GM12878 (cell line): Measurements from ENCODE around the gene SFT2D3. TPM values are rescaled to one million over a fixed set of nuclear protein-coding genes. Genes with fewer than 3 reads are reported as not detected.

Experiments used
- ASH2L ChIP-seq: fragments of 300-600, 200-600 bp; sonication (generic); IDR thresholded peaks from 2 replicates; pipeline ENCODE4 v1.6.1; 2017; ENCODE audit warnings: low read depth, mild to moderate bottlenecking, borderline replicate concordance
- BCL11A ChIP-seq: IDR thresholded peaks from 2 replicates; pipeline ENCODE4 v1.6.1; 2011; ENCODE audit warnings: low read depth, low read length
- E2F8 ChIP-seq: fragments of 450-650 bp; IDR thresholded peaks from 2 replicates; pipeline ENCODE4 v1.6.1; 2018; ENCODE audit warnings: mild to moderate bottlenecking, low read depth, moderate library complexity; ENCODE audit not compliant: partially characterized antibody
- FOXM1 ChIP-seq: IDR thresholded peaks from 2 replicates; pipeline ENCODE4 v1.6.1; 2012; ENCODE audit warnings: low read depth, mild to moderate bottlenecking, inconsistent platforms, low read length, moderate library complexity
- GATAD2B ChIP-seq: fragments of 450-650 bp; conservative IDR thresholded peaks from 2 replicates; pipeline ENCODE4 v1.6.1; 2017; ENCODE audit warnings: low read depth, mild to moderate bottlenecking, moderate library complexity
- NBN ChIP-seq: fragments of 450-650 bp; IDR thresholded peaks from 2 replicates; pipeline ENCODE4 v1.6.1; 2016
- NR2F1 ChIP-seq: fragments of 450-650 bp; conservative IDR thresholded peaks from 2 replicates; pipeline ENCODE4 v1.6.1; 2017; ENCODE audit warnings: mild to moderate bottlenecking
- NRF1 ChIP-seq: conservative IDR thresholded peaks from 2 replicates; pipeline ENCODE4 v1.6.1; 2011; ENCODE audit warnings: mild to moderate bottlenecking, low read depth, low read length, improper control_type of control experiment
- RFX5 ChIP-seq: IDR thresholded peaks from 2 replicates; pipeline ENCODE4 v1.6.1; 2011; ENCODE audit warnings: low read depth, low read length, improper control_type of control experiment
- SREBF1 ChIP-seq: IDR thresholded peaks from 2 replicates; pipeline ENCODE4 v1.6.1; 2012; ENCODE audit warnings: mild to moderate bottlenecking, low read length
- STAT3 ChIP-seq: IDR thresholded peaks from 2 replicates; pipeline ENCODE4 v1.6.1; 2011; ENCODE audit warnings: low read depth, low read length, improper control_type of control experiment
- TCF3 ChIP-seq: IDR thresholded peaks from 2 replicates; pipeline ENCODE4 v1.6.1; 2012; ENCODE audit warnings: low read depth, mild to moderate bottlenecking, low read length, borderline replicate concordance; ENCODE audit not compliant: insufficient read depth
- ZBED1 ChIP-seq: IDR thresholded peaks from 2 replicates; pipeline ENCODE4 v1.6.1; 2016; ENCODE audit warnings: borderline replicate concordance
- ZNF217 ChIP-seq: fragments of 450-650 bp; IDR thresholded peaks from 2 replicates; pipeline ENCODE4 v1.6.1; 2017; ENCODE audit warnings: antibody characterized with exemption, mild to moderate bottlenecking
- ZNF384 ChIP-seq: IDR thresholded peaks from 2 replicates; pipeline ENCODE4 v1.6.1; 2012; ENCODE audit warnings: low read depth, mild to moderate bottlenecking, low read length, improper control_type of control experiment, borderline replicate concordance
- polyA plus RNA-seq, 11 experiments: library from polyadenylated mRNA; depleted of rRNA in 4 of 11; unstranded in 6 of 11; stranded (reverse) in 5 of 11; fragments of >200 nt; fragmentation: Nextera tagmentation in 4 of 11; fragmentation: Illumina TruSeq in 1 of 11; extraction: Ambion mirVana in 4 of 11; extraction: Trizol in 1 of 11; gene quantifications; 1 replicate in 1 of 11; 2 replicates in 10 of 11; pipeline versions ENCODE4 v1.2.1 to v1.2.3, GENCODE V29; 2011 to 2016; ENCODE audit warnings: inconsistent platforms in 2 of 11, missing spikeins in 2 of 11, low read depth in 1 of 11
- total RNA-seq, 4 experiments: library from RNA; depleted of rRNA in 3 of 4; stranded (reverse); fragments of >200 nt in 3 of 4; fragmentation: Illumina TruSeq in 1 of 4; extraction: Trizol in 1 of 4; gene quantifications; 2 replicates each; pipeline versions ENCODE4 v1.2.1 to v1.2.3, GENCODE V29; 2013 to 2021
- TF ChIP-seq, protein P1 (sequence below): fragments of 450-650 bp; IDR thresholded peaks from 2 replicates; pipeline ENCODE4 v1.6.1; 2017; ENCODE audit warnings: mild to moderate bottlenecking, low read depth, inconsistent platforms; ENCODE audit not compliant: poor library complexity, severe bottlenecking
- TF ChIP-seq, protein P2 (sequence below): fragments of 450-650 bp; conservative IDR thresholded peaks from 2 replicates; pipeline ENCODE4 v1.6.1; 2017; ENCODE audit warnings: mild to moderate bottlenecking, moderate library complexity
- TF ChIP-seq, protein P3 (sequence below): IDR thresholded peaks from 2 replicates; pipeline ENCODE4 v1.6.1; 2012; ENCODE audit warnings: improper control_type of control experiment, low read depth, low read length; ENCODE audit not compliant: insufficient replicate concordance

The SFT2D3 gene
- total and polyA plus RNA-seq, 10 of the 15 experiments (the other 5 are each of a cell fraction or from before 2014, with no cell fraction given) = 4.2 to 8.4 (median 6.6) TPM; not detected in 4

DNA sequence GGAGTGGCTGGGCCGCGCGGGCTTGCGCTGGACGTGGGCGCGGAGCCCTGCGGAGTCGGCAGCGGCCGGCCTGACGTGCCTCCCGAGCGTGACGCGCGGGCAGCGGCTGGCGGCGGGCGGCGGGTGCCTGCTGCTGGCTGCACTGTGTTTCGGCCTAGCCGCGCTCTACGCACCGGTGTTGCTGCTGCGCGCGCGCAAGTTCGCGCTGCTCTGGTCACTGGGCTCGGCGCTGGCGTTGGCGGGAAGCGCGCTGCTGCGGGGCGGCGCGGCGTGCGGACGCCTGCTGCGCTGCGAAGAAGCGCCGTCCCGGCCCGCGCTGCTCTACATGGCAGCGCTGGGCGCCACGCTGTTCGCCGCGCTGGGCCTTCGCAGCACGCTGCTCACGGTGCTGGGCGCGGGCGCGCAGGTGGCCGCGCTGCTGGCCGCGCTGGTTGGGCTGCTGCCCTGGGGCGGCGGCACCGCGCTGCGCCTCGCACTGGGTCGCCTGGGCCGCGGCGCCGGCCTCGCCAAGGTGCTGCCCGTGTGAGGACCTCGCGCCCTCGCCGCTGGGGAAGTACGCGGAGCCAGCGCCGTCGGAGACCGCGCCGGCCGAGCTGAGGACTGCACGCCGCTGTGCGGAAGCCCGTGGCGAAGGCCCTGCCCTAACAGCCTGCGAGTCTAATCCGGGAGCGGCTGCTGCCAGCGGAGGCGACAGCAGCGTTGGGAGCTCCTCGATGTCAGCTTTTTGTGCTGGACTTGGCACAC, 526 bp downstream of the SFT2D3 start (continued):
- TF ChIP-seq ZNF217 (no peak), STAT3 (no peak), GATAD2B (peak; percentile 92), SREBF1 (0 out of 2 replicates have a peak, but pooled peaks have one; percentile 6), ASH2L (no peak), FOXM1 (no peak; the same call in 1 of the 2 replicates), RFX5 (no peak), NRF1 (peak; percentile 33; the same call in 1 of the 2 replicates), BCL11A (no peak), TCF3 (no peak), ZBED1 (no peak), E2F8 (no peak), NBN (no peak), ZNF384 (no peak), NR2F1 (peak; percentile 76; the same call in 1 of the 2 replicates)
- TF ChIP-seq, protein P1, sequence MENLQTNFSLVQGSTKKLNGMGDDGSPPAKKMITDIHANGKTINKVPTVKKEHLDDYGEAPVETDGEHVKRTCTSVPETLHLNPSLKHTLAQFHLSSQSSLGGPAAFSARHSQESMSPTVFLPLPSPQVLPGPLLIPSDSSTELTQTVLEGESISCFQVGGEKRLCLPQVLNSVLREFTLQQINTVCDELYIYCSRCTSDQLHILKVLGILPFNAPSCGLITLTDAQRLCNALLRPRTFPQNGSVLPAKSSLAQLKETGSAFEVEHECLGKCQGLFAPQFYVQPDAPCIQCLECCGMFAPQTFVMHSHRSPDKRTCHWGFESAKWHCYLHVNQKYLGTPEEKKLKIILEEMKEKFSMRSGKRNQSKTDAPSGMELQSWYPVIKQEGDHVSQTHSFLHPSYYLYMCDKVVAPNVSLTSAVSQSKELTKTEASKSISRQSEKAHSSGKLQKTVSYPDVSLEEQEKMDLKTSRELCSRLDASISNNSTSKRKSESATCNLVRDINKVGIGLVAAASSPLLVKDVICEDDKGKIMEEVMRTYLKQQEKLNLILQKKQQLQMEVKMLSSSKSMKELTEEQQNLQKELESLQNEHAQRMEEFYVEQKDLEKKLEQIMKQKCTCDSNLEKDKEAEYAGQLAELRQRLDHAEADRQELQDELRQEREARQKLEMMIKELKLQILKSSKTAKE = no peak
- TF ChIP-seq, protein P2, sequence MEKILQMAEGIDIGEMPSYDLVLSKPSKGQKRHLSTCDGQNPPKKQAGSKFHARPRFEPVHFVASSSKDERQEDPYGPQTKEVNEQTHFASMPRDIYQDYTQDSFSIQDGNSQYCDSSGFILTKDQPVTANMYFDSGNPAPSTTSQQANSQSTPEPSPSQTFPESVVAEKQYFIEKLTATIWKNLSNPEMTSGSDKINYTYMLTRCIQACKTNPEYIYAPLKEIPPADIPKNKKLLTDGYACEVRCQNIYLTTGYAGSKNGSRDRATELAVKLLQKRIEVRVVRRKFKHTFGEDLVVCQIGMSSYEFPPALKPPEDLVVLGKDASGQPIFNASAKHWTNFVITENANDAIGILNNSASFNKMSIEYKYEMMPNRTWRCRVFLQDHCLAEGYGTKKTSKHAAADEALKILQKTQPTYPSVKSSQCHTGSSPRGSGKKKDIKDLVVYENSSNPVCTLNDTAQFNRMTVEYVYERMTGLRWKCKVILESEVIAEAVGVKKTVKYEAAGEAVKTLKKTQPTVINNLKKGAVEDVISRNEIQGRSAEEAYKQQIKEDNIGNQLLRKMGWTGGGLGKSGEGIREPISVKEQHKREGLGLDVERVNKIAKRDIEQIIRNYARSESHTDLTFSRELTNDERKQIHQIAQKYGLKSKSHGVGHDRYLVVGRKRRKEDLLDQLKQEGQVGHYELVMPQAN = peak; percentile 85
- TF ChIP-seq, protein P3, sequence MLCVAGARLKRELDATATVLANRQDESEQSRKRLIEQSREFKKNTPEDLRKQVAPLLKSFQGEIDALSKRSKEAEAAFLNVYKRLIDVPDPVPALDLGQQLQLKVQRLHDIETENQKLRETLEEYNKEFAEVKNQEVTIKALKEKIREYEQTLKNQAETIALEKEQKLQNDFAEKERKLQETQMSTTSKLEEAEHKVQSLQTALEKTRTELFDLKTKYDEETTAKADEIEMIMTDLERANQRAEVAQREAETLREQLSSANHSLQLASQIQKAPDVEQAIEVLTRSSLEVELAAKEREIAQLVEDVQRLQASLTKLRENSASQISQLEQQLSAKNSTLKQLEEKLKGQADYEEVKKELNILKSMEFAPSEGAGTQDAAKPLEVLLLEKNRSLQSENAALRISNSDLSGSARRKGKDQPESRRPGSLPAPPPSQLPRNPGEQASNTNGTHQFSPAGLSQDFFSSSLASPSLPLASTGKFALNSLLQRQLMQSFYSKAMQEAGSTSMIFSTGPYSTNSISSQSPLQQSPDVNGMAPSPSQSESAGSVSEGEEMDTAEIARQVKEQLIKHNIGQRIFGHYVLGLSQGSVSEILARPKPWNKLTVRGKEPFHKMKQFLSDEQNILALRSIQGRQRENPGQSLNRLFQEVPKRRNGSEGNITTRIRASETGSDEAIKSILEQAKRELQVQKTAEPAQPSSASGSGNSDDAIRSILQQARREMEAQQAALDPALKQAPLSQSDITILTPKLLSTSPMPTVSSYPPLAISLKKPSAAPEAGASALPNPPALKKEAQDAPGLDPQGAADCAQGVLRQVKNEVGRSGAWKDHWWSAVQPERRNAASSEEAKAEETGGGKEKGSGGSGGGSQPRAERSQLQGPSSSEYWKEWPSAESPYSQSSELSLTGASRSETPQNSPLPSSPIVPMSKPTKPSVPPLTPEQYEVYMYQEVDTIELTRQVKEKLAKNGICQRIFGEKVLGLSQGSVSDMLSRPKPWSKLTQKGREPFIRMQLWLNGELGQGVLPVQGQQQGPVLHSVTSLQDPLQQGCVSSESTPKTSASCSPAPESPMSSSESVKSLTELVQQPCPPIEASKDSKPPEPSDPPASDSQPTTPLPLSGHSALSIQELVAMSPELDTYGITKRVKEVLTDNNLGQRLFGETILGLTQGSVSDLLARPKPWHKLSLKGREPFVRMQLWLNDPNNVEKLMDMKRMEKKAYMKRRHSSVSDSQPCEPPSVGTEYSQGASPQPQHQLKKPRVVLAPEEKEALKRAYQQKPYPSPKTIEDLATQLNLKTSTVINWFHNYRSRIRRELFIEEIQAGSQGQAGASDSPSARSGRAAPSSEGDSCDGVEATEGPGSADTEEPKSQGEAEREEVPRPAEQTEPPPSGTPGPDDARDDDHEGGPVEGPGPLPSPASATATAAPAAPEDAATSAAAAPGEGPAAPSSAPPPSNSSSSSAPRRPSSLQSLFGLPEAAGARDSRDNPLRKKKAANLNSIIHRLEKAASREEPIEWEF = no peak
